HepG2 (cell line): ENCODE data around the gene UGT1A4. TPM values are rescaled to one million over a fixed set of nuclear protein-coding genes. Genes with fewer than 3 reads are reported as not detected.

Experiments
- ARID4A ChIP-seq: sonication (generic); formaldehyde crosslinking; IDR thresholded peaks from 2 replicates; pipeline ENCODE4 v1.5.0; 2020; ENCODE audit warnings: mild to moderate bottlenecking, missing genetic modification reagents, borderline replicate concordance
- CTCF ChIP-seq: sonication (generic); formaldehyde crosslinking; IDR thresholded peaks from 2 replicates; pipeline ENCODE4 v1.5.0; 2020; ENCODE audit warnings: mild to moderate bottlenecking, missing genetic modification reagents, moderate library complexity
- HIVEP1 ChIP-seq: sonication (generic); formaldehyde crosslinking; IDR thresholded peaks from 2 replicates; pipeline ENCODE4 v1.4.0; 2020; ENCODE audit warnings: mild to moderate bottlenecking, missing genetic modification reagents
- KDM1A ChIP-seq: IDR thresholded peaks from 2 replicates; pipeline ENCODE4 v1.6.1; 2016; ENCODE audit warnings: missing compliant biosample characterization
- RXRA ChIP-seq: sonication (generic); formaldehyde crosslinking; IDR thresholded peaks from 2 replicates; pipeline ENCODE4 v1.5.1; 2020; ENCODE audit warnings: missing genetic modification reagents
- ZMYM2 ChIP-seq: sonication (generic); formaldehyde crosslinking; IDR thresholded peaks from 2 replicates; pipeline ENCODE4 v1.8.0; 2022; ENCODE audit warnings: mild to moderate bottlenecking, missing genetic modification reagents
- ZNF121 ChIP-seq: sonication (generic); formaldehyde crosslinking; IDR thresholded peaks from 2 replicates; pipeline ENCODE4 v1.5.0; 2020; ENCODE audit warnings: mild to moderate bottlenecking, missing genetic modification reagents
- ZNF501 ChIP-seq: sonication (generic); formaldehyde crosslinking; IDR thresholded peaks from 2 replicates; pipeline ENCODE4 v1.5.1; 2020; ENCODE audit warnings: mild to moderate bottlenecking, moderate library complexity, missing genetic modification reagents
- polyA plus RNA-seq, 8 experiments: library from polyadenylated mRNA; depleted of rRNA in 3 of 8; stranded (reverse) in 7 of 8; unstranded in 1 of 8; fragments of >200 nt; fragmentation: Illumina TruSeq in 4 of 8; extraction: Trizol in 4 of 8; gene quantifications; 2 replicates each; pipeline versions ENCODE4 v1.2.1 to v1.2.3, GENCODE V29; 2011 to 2016; ENCODE audit warnings: low read depth in 4 of 8, missing spikeins in 1 of 8, mixed read lengths in 1 of 8; ENCODE audit not compliant: insufficient read depth in 1 of 8
- total RNA-seq, 5 experiments: library from RNA; depleted of rRNA; stranded (reverse); fragments of >200 nt; fragmentation: Illumina TruSeq; extraction: Trizol; gene quantifications; 2 replicates each; pipeline ENCODE4 v1.2.3, GENCODE V29; 2016; ENCODE audit warnings: low read depth in 1 of 5
- TF ChIP-seq, protein P1 (sequence below): IDR thresholded peaks from 2 replicates; pipeline ENCODE4 v1.4.0; 2020; ENCODE audit warnings: mild to moderate bottlenecking, missing genetic modification reagents

Gene UGT1A4
- total and polyA plus RNA-seq, 2 of the 13 experiments (the other 11 are each of a cell fraction or from before 2014, with no cell fraction given), result not detected

GRCh38 chr2:233817995-233818638 is 99.6 kb downstream of the UGT1A4 start (continued):
- TF ChIP-seq CTCF (CRISPR knock-in tag), result peak; percentile 39
- TF ChIP-seq RXRA (CRISPR knock-in tag), result 0 out of 2 replicates have a peak, but pooled peaks have one; percentile 6
- TF ChIP-seq ZNF121 (CRISPR knock-in tag), result no peak
- peak; percentile 66; the same call in 1 of the 2 replicates for TF ChIP-seq ZMYM2
- TF ChIP-seq HIVEP1, result peak; percentile 60; the same call in 1 of the 2 replicates
- 0 out of 2 replicates have a peak, but pooled peaks have one; percentile 6 for TF ChIP-seq ARID4A (CRISPR knock-in tag)
- no peak for TF ChIP-seq ZNF501 (CRISPR knock-in tag)
- TF ChIP-seq KDM1A (CRISPR knock-in tag), result 0 out of 2 replicates have a peak, but pooled peaks have one; percentile 39
- TF ChIP-seq, protein P1, sequence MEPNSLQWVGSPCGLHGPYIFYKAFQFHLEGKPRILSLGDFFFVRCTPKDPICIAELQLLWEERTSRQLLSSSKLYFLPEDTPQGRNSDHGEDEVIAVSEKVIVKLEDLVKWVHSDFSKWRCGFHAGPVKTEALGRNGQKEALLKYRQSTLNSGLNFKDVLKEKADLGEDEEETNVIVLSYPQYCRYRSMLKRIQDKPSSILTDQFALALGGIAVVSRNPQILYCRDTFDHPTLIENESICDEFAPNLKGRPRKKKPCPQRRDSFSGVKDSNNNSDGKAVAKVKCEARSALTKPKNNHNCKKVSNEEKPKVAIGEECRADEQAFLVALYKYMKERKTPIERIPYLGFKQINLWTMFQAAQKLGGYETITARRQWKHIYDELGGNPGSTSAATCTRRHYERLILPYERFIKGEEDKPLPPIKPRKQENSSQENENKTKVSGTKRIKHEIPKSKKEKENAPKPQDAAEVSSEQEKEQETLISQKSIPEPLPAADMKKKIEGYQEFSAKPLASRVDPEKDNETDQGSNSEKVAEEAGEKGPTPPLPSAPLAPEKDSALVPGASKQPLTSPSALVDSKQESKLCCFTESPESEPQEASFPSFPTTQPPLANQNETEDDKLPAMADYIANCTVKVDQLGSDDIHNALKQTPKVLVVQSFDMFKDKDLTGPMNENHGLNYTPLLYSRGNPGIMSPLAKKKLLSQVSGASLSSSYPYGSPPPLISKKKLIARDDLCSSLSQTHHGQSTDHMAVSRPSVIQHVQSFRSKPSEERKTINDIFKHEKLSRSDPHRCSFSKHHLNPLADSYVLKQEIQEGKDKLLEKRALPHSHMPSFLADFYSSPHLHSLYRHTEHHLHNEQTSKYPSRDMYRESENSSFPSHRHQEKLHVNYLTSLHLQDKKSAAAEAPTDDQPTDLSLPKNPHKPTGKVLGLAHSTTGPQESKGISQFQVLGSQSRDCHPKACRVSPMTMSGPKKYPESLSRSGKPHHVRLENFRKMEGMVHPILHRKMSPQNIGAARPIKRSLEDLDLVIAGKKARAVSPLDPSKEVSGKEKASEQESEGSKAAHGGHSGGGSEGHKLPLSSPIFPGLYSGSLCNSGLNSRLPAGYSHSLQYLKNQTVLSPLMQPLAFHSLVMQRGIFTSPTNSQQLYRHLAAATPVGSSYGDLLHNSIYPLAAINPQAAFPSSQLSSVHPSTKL, result 0 out of 2 replicates have a peak, but pooled peaks have one; percentile 14
